Lower lobe of right lung (tissue), 2 donors: ENCODE results near the gene PRR13. TPM values are rescaled to one million over a fixed set of nuclear protein-coding genes. Genes with fewer than 3 reads are reported as not detected.

Source experiments
- ATAC-seq, 2 donors: fragments of 200-7000 bp; cut with Tn5 transposase; one replicate each; pipeline ENCODE4 v1.9.1; 2020 to 2022; ENCODE audit warnings: mild to moderate bottlenecking in 2 of 2, moderate library complexity in 2 of 2
- DNase-seq: peaks from one replicate; pipeline ENCODE4 v3.0.0-alpha.2; 2020
- H3K27ac ChIP-seq: fragments of 200-600 bp; one replicate; pipeline ENCODE4 v1.8.0; 2022
- H3K27me3 ChIP-seq: fragments of 200-600 bp; one replicate; pipeline ENCODE4 v1.8.0; 2022; ENCODE audit warnings: low read depth
- H3K36me3 ChIP-seq: fragments of 200-600 bp; one replicate; pipeline ENCODE4 v1.8.0; 2022; ENCODE audit warnings: mild to moderate bottlenecking
- H3K4me1 ChIP-seq: fragments of 200-600 bp; one replicate; pipeline ENCODE4 v1.8.0; 2022
- H3K4me3 ChIP-seq: fragments of 200-600 bp; one replicate; pipeline ENCODE4 v1.8.0; 2022; ENCODE audit warnings: mild to moderate bottlenecking
- H3K9me3 ChIP-seq: fragments of 200-600 bp; one replicate; pipeline ENCODE4 v1.8.0; 2022
- CTCF ChIP-seq: fragments of 200-600 bp; IDR thresholded peaks from one replicate; pipeline ENCODE4 v1.8.0; 2022; ENCODE audit warnings: antibody characterized with exemption, mild to moderate bottlenecking
- intact Hi-C: fragments of 100-400 bp; cut with DNase I; formaldehyde crosslinking; loops from one replicate; pipeline ENCODE4 v1.11.0; 2022
- total RNA-seq: library from RNA; stranded (reverse); fragmentation: NEBNext Ultra II Directional; extraction: Animal tissue kit (Norgen Biotek cat#: 25700); gene quantifications from one replicate; pipeline ENCODE4 v1.2.1, GENCODE V29; 2021
- donor health status: DM: no; HTN: yes; CAD: no; lungs with severe emphysema.

Gene PRR13
- total RNA-seq, 1 donor from 2014 or later = 216 TPM

GRCh38 chr12:53486736-53487487 lies 45.4 kb downstream of the PRR13 start:
- peak overlapping the region; percentile 9 for H3K27ac ChIP-seq
- H3K9me3 ChIP-seq = no peaks in the 10 kb centered on the region
- peaks cover 21% of the 10 kb centered on the region for H3K4me1 ChIP-seq
- H3K36me3 ChIP-seq = peaks cover 51% of the 10 kb centered on the region
- intact Hi-C loops = no loop called here
- no peaks in the 10 kb centered on the region for H3K27me3 ChIP-seq
- ATAC-seq (no peak), DNase-seq (no peak)
- no peak overlapping the region for H3K4me3 ChIP-seq
- no peak for TF ChIP-seq CTCF

- no peak overlapping the region for H3K27ac ChIP-seq
- peaks cover 28% of the 10 kb centered on the region for H3K36me3 ChIP-seq
- peaks cover 43% of the 10 kb centered on the region for H3K4me1 ChIP-seq
- no peak for ATAC-seq
- intact Hi-C loops = no loop called here
- H3K9me3 ChIP-seq = no peaks in the 10 kb centered on the region
- no peak overlapping the region for H3K4me3 ChIP-seq
- DNase-seq = no peak
- no peak for TF ChIP-seq CTCF
- H3K27me3 ChIP-seq = no peaks in the 10 kb centered on the region
Measured at GRCh38 chr12:53489242-53489864, 47.8 kb downstream of the PRR13 start.

- H3K27ac ChIP-seq = peak overlapping the region; percentile 86
- TF ChIP-seq CTCF = no peak
- peaks cover under 1% of the 10 kb centered on the region for H3K36me3 ChIP-seq
- no peak for ATAC-seq
- peaks cover 57% of the 10 kb centered on the region for H3K4me1 ChIP-seq
- DNase-seq = no peak
- H3K9me3 ChIP-seq = no peaks in the 10 kb centered on the region
- no peaks in the 10 kb centered on the region for H3K27me3 ChIP-seq
- H3K4me3 ChIP-seq = peak overlapping the region; percentile 63
- intact Hi-C loops = no loop called here
Measured at GRCh38 chr12:53492188-53492587, 50.7 kb downstream of the PRR13 start.

- peaks cover 50% of the 10 kb centered on the region for H3K4me1 ChIP-seq
- peak overlapping the region; percentile 86 for H3K27ac ChIP-seq
- H3K4me3 ChIP-seq = peak overlapping the region; percentile 63
- DNase-seq (peak; percentile 96), ATAC-seq (peak; percentile 97 to 98)
- intact Hi-C loops = no loop called here
- H3K27me3 ChIP-seq = no peaks in the 10 kb centered on the region
- TF ChIP-seq CTCF = no peak
- H3K36me3 ChIP-seq = no peaks in the 10 kb centered on the region
- H3K9me3 ChIP-seq = no peaks in the 10 kb centered on the region
Measured at GRCh38 chr12:53492830-53493609, 51.5 kb downstream of the PRR13 start.

- DNase-seq (peak; percentile 24), ATAC-seq (no peak)
- peak overlapping the region; percentile 86 for H3K27ac ChIP-seq
- no peak for TF ChIP-seq CTCF
- peak overlapping the region; percentile 63 for H3K4me3 ChIP-seq
- H3K9me3 ChIP-seq = no peaks in the 10 kb centered on the region
- H3K27me3 ChIP-seq = no peaks in the 10 kb centered on the region
- H3K36me3 ChIP-seq = no peaks in the 10 kb centered on the region
- peaks cover 54% of the 10 kb centered on the region for H3K4me1 ChIP-seq
- intact Hi-C loops = no loop called here
Measured at GRCh38 chr12:53493610-53494391, 52.3 kb downstream of the PRR13 start.
